ENCODE measurements around the gene CHAD.
"Not testable (repeated sequence)": the region's sequence is repeated elsewhere in the genome, so short reads cannot be mapped to it uniquely, and the experiment has no call there.

The CHAD gene

DNA sequence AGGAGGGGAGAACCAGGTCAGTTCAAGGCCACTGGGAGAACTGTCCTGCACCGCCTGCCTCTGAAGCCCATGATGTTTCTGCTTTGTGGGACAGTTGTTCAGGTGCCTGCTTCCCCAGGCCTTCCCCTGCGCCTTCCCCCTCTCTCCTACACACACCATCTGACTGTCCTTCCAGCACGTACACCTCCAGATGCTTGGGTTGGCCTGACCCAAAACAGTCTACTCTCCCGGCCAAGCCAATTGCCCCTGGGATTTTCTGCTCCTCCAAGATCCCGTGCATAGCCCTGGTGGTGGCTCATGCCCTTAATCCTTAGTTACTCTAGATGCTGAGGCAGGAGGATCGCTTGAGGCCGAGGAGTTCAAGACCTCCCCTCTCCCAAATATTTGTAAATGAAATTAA, 9.3 kb upstream of the CHAD start:
- TF ChIP-seq, protein P1, sequence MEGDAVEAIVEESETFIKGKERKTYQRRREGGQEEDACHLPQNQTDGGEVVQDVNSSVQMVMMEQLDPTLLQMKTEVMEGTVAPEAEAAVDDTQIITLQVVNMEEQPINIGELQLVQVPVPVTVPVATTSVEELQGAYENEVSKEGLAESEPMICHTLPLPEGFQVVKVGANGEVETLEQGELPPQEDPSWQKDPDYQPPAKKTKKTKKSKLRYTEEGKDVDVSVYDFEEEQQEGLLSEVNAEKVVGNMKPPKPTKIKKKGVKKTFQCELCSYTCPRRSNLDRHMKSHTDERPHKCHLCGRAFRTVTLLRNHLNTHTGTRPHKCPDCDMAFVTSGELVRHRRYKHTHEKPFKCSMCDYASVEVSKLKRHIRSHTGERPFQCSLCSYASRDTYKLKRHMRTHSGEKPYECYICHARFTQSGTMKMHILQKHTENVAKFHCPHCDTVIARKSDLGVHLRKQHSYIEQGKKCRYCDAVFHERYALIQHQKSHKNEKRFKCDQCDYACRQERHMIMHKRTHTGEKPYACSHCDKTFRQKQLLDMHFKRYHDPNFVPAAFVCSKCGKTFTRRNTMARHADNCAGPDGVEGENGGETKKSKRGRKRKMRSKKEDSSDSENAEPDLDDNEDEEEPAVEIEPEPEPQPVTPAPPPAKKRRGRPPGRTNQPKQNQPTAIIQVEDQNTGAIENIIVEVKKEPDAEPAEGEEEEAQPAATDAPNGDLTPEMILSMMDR (IDR thresholded peaks at IDR 0.05; ENCODE audit: low read depth, low read length): no peak
- DNase-seq (ENCODE audit: extremely low read depth, low read depth): no peak

DNA sequence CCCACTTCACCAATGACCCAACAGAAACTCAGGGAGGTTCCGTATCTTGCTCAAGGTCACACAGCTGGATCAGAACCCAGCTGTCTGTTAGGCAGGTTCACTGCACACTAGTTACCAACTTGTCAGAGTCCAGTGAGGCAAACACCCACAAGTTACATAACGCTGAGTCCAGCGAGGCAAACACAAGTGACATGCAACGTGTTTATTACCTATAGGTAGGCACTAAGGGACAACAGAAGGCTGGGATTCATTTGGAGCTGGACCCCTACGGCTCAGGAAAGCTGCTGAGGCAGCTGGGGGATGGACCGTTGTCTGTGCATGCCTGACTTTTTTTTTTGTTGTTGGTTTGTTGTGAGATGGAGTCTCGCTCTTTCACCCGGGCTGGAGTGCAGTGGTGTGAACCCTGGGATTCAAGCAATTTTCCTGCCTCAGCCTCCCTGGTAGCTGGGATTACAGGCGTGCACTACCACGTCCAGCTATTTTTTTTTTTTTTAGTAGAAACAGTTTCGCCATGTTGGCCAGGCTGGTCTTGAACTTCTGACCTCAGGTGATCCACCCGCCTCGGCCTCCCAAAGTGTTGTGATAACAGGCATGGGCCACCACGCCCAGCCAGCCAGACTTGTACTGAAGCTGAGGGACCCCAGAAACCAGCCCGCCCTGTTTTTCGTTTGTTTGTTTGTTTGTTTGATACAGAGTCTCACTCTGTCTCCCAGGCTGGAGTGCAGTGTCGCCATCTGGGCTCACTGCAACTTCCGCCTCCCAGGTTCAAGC, 8.1 kb upstream of the CHAD start:
- TF ChIP-seq, protein P1 (IDR thresholded peaks at IDR 0.05; ENCODE audit: low read depth, low read length): no peak
- no peak for DNase-seq (ENCODE audit: extremely low read depth, low read depth)

DNA sequence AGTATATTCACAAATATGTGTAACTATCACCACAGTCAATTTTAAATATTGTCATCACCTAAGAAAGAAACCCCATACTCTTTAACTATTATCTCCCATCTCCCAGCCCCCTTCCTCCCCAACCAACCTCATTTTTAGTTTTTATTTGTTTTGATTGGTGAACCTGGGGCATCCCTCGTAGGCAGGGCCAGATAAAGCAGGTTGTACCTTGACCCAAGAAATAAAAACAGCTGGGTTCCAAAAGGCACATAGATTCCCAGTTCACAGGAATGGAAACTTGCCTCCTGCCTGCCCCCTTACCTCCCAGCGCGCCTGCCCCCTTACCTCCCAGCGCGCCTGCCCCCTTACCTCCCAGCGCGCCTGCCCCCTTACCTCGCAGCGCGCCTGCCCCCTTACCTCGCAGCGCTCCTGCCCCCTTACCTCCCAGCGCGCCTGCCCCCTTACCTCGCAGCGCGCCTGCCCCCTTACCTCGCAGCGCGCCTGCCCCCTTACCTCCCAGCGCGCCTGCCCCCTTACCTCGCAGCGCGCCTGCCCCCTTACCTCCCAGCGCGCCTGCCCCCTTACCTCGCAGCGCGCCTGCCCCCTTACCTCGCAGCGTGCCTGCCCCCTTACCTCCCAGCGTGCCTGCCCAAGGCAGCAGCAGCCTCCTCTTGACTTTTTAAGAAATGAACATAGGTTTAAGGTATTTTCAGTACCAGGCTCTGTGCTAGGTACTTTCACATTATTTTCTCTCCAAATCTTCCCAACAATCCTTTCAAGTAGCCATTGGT, 7.3 kb upstream of the CHAD start:
- not testable (repeated sequence) for DNase-seq (ENCODE audit: extremely low read depth, low read depth)

DNA sequence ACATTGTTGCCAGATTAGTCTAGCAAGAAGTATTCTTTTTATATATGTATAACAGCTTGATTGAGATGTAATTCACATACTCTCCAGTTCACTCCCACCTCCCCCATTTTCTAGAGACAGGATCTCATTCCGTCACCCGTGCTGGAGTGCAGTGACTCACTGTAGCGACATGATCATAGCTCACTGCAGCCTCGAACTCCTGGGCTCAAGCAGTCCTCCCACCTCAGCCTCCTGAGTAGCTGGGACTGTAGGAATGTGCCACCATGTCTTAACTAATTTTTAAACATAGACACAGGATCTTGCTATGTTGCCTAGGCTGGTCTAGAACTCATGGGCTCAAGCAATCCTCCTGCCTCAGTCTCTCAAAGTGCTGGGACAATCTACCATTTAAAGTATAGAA, 6.7 kb upstream of the CHAD start:
- TF ChIP-seq, protein P1 (IDR thresholded peaks at IDR 0.05; ENCODE audit: low read depth, low read length): no peak
- no peak for DNase-seq (ENCODE audit: extremely low read depth, low read depth)

DNA sequence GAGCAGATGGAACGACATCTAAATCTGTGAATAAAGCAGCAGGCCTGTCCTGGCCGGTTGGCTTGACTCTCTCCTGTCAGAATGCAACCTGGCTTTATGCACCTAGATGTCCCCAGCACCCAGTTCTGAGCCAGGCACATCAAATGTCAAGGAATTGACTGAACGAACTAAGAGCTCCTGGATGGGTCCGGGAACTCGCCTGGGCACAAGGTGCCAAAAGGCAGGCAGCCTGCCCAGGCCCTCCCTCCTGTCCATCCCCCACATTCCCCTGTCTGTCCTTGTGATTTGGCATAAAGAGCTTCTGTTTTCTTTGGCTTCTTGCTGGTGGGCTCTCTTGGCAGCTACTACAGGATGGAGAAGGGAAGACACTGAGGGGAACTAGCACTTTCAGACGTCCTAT, 5.8 kb upstream of the CHAD start:
- TF ChIP-seq, protein P1 (IDR thresholded peaks at IDR 0.05; ENCODE audit: low read depth, low read length): no peak
- no peak for DNase-seq (ENCODE audit: extremely low read depth, low read depth)

DNA sequence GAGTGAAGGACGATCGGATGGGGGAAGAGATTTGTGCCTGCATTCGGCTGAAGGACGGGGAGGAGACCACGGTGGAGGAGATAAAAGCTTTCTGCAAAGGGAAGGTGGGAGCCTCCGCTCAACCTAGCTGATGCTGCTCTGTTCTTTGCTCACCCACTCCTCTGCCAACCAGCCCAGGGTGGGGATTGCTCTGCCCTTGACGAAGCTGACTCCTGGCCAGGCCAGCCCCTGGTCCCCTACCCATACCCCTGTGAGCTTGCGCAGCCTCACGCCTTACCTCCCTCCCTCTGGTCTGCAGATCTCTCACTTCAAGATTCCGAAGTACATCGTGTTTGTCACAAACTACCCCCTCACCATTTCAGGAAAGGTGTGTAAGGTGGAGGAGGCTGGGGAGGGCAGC, 5.2 kb upstream of the CHAD start:
- TF ChIP-seq, protein P1 (IDR thresholded peaks at IDR 0.05; ENCODE audit: low read depth, low read length): no peak

DNA sequence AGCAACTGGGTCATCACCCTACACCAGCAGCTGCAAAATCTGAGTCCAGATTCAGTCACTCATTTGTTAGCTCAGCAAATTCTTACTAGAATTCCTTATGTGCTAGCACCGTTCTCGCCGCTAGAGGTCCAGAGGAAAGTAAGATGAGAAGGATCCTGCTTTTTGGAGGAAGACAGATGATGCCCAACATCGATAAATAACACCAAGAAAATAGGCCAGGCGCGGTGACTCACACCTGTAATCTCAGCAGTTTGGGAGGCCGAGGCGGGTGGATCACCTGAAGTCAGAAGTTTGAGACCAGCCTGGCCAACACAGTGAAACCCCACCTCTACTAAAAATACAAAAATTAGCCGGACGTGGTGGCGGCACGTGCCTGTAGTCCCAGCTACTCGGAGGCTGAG, 4.1 kb upstream of the CHAD start:
- DNase-seq (ENCODE audit: extremely low read depth, low read depth): not testable (repeated sequence)

More for the DNA sequence above, 5.2 kb upstream of the CHAD start:
- DNase-seq (ENCODE audit: extremely low read depth, low read depth): no peak

DNA sequence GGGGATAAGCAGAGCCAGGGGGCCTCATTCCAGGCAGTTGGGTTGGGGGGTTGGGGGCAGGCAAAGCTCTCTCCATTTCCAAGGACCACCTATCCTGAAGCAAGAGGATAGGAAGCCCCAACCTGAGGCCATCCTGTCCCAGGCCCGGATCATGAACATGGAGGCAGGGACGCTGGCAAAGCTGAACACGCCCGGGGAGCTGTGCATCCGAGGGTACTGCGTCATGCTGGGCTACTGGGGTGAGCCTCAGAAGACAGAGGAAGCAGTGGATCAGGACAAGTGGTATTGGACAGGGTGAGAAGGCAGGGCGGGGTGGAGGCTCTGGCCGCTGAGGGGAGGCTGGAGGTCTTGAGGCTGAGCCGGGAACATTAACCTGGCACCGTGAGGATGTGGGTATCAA, 3.6 kb upstream of the CHAD start:
- DNase-seq (ENCODE audit: extremely low read depth, low read depth): no peak
- TF ChIP-seq, protein P1 (IDR thresholded peaks at IDR 0.05; ENCODE audit: low read depth, low read length): no peak

All from AG09319 (cell line).